ENCODE results near the gene PID1.

PID1 gene

GRCh38 chr2:229001196-229001595, 269.9 kb downstream of the PID1 start:
- Mint-ChIP-seq H3K27ac (no peak overlapping the region), H3K27me3 (peaks cover 1% of the 10 kb centered on the region), H3K36me3 (no peaks in the 10 kb centered on the region), H3K4me1 (ENCODE audit: low read depth) (no peaks in the 10 kb centered on the region), H3K9me3 (ENCODE audit: low read depth) (peaks cover 20% of the 10 kb centered on the region), H3K4me3 (no peak overlapping the region)

DNA sequence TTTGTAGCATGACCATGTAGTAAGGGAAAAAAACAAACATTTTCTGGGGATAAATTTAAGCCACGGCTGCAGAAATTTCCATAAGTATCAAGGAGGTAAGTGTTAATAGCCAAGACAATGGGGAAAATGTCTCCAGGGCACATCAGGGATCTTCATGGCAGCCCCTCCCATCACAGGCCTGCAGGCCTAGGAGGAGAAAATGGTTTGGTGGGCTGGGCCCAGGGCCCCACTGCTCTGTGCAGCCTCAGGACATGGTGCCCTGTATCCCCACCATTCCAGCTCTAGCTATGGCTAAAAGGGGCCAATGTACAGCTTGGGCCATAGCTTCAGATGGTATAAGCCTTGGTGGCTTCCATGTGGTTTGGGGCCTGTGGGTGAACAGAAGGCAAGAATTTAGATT, 271.8 kb downstream of the PID1 start:
- Mint-ChIP-seq H3K27me3 (peaks cover 1% of the 10 kb centered on the region), H3K9me3 (ENCODE audit: low read depth) (peaks cover 20% of the 10 kb centered on the region), H3K4me3 (no peak overlapping the region), H3K4me1 (ENCODE audit: low read depth) (no peaks in the 10 kb centered on the region), H3K27ac (no peak overlapping the region), H3K36me3 (no peaks in the 10 kb centered on the region)

- Mint-ChIP-seq H3K27ac (no peak overlapping the region), H3K36me3 (no peaks in the 10 kb centered on the region), H3K9me3 (ENCODE audit: low read depth) (peaks cover 7% of the 10 kb centered on the region), H3K4me1 (ENCODE audit: low read depth) (no peaks in the 10 kb centered on the region), H3K4me3 (no peak overlapping the region), H3K27me3 (no peaks in the 10 kb centered on the region)
Measured at GRCh38 chr2:228988786-228989185, 282.3 kb downstream of the PID1 start.

GRCh38 chr2:228987441-228988155, 283.5 kb downstream of the PID1 start:
- H3K9me3 Mint-ChIP-seq (ENCODE audit: low read depth), result peaks cover 4% of the 10 kb centered on the region
- H3K4me3 Mint-ChIP-seq, result no peak overlapping the region
- no peaks in the 10 kb centered on the region for H3K36me3 Mint-ChIP-seq
- no peaks in the 10 kb centered on the region for H3K4me1 Mint-ChIP-seq (ENCODE audit: low read depth)
- H3K27me3 Mint-ChIP-seq, result no peaks in the 10 kb centered on the region
- no peak overlapping the region for H3K27ac Mint-ChIP-seq

- Mint-ChIP-seq H3K36me3 (no peaks in the 10 kb centered on the region), H3K4me3 (no peak overlapping the region), H3K27ac (no peak overlapping the region), H3K4me1 (ENCODE audit: low read depth) (no peaks in the 10 kb centered on the region), H3K9me3 (ENCODE audit: low read depth) (peaks cover 5% of the 10 kb centered on the region), H3K27me3 (no peaks in the 10 kb centered on the region)
Measured at GRCh38 chr2:228986961-228987360, 284.1 kb downstream of the PID1 start.

DNA sequence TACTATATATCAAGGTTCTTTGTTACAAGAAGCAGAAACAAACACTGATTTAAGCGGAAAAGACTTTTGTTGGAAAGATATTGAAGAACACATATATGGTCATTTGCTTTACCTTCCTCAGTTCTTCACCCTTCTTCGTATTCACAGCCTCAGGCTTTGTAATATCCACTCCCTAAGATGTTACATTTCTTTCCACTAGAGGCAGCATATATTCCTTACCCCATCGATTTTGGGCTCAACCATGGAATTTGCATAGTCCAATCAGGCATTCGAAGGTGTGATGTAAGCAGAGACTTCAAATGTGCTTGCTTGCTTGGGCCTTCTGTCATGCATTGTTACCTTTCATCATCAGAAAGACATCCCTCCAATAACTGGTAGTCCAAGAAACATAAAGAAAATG, 287.4 kb downstream of the PID1 start:
- Mint-ChIP-seq H3K36me3 (no peaks in the 10 kb centered on the region), H3K9me3 (ENCODE audit: low read depth) (peaks cover 14% of the 10 kb centered on the region), H3K4me3 (no peak overlapping the region), H3K27me3 (no peaks in the 10 kb centered on the region), H3K27ac (no peak overlapping the region), H3K4me1 (ENCODE audit: low read depth) (no peaks in the 10 kb centered on the region)

DNA sequence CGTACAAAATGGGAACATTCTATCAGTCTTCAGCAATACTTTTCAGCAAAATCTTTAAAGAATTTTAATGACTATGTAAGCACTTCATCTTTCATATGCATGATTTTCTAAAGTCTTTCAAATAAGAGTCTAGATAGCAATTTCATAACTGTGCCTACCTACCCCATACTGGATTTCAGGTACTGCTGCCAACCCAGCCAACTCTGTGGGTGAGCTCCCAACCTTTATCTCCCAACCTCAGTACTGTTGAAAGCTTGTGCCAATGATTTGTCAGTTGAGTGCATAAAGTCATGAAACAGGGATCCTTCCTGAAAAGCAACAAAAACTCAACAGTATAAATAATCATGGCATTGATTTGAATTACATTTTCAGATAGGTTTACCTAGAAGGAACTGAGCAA, 296.9 kb downstream of the PID1 start:
- no peak overlapping the region for H3K27ac Mint-ChIP-seq
- H3K9me3 Mint-ChIP-seq (ENCODE audit: low read depth), result peaks cover 15% of the 10 kb centered on the region
- H3K36me3 Mint-ChIP-seq, result no peaks in the 10 kb centered on the region
- no peak overlapping the region for H3K4me3 Mint-ChIP-seq
- no peaks in the 10 kb centered on the region for H3K27me3 Mint-ChIP-seq
- H3K4me1 Mint-ChIP-seq (ENCODE audit: low read depth), result no peaks in the 10 kb centered on the region

All from activated naive CD8-positive, alpha-beta T cell (primary cell).